HG03064 (cell line): ENCODE results near the gene SPON1.

Experiments
- ATAC-seq: cut with Tn5 transposase; IDR thresholded peaks from one replicate; pipeline ENCODE4 v1.9.1; 2021; ENCODE audit warnings: low read depth; ENCODE audit not compliant: unreplicated experiment

Gene SPON1

GRCh38 chr11:13942971-13943381 lies 19.5 kb upstream of the SPON1 start:
- no peak for ATAC-seq

GRCh38 chr11:13944016-13944415 lies 18.5 kb upstream of the SPON1 start:
- ATAC-seq: no peak

- no peak for ATAC-seq
Observed at GRCh38 chr11:13944911-13945425, 17.6 kb upstream of the SPON1 start.

- no peak for ATAC-seq
Observed at GRCh38 chr11:13947379-13947778, 15.1 kb upstream of the SPON1 start.

- no peak for ATAC-seq
Observed at GRCh38 chr11:13949876-13950275, 12.6 kb upstream of the SPON1 start.

- ATAC-seq: no peak
Observed at GRCh38 chr11:13952221-13952620, 10.3 kb upstream of the SPON1 start.

GRCh38 chr11:13952668-13953067 lies 9.9 kb upstream of the SPON1 start:
- ATAC-seq: no peak

- ATAC-seq: no peak
Observed at GRCh38 chr11:13954591-13954990, 7.9 kb upstream of the SPON1 start.

- no peak for ATAC-seq
Observed at GRCh38 chr11:13955971-13956421, 6.5 kb upstream of the SPON1 start.

GRCh38 chr11:13956988-13957387 lies 5.5 kb upstream of the SPON1 start:
- ATAC-seq: no peak

GRCh38 chr11:13958641-13959400 lies 3.7 kb upstream of the SPON1 start:
- no peak for ATAC-seq

- ATAC-seq: no peak
Observed at GRCh38 chr11:13962198-13962561, 343 bp upstream of the SPON1 start.

- ATAC-seq: no peak
Observed at GRCh38 chr11:13963169-13963948, 836 bp downstream of the SPON1 start.

- ATAC-seq: no peak
Observed at GRCh38 chr11:13963949-13964770, 1.6 kb downstream of the SPON1 start.

GRCh38 chr11:13964771-13965074 lies 2.2 kb downstream of the SPON1 start:
- no peak for ATAC-seq

- ATAC-seq: no peak
Observed at GRCh38 chr11:13965337-13965736, 2.8 kb downstream of the SPON1 start.

GRCh38 chr11:13966013-13966412 lies 3.5 kb downstream of the SPON1 start:
- ATAC-seq: no peak

- ATAC-seq: no peak
Observed at GRCh38 chr11:13966486-13966885, 4.0 kb downstream of the SPON1 start.

GRCh38 chr11:13970986-13971385 lies 8.5 kb downstream of the SPON1 start:
- no peak for ATAC-seq

- ATAC-seq: no peak
Observed at GRCh38 chr11:13972043-13972910, 9.8 kb downstream of the SPON1 start.
